ENCODE measurements around the gene TIGD2.

Gene TIGD2

DNA sequence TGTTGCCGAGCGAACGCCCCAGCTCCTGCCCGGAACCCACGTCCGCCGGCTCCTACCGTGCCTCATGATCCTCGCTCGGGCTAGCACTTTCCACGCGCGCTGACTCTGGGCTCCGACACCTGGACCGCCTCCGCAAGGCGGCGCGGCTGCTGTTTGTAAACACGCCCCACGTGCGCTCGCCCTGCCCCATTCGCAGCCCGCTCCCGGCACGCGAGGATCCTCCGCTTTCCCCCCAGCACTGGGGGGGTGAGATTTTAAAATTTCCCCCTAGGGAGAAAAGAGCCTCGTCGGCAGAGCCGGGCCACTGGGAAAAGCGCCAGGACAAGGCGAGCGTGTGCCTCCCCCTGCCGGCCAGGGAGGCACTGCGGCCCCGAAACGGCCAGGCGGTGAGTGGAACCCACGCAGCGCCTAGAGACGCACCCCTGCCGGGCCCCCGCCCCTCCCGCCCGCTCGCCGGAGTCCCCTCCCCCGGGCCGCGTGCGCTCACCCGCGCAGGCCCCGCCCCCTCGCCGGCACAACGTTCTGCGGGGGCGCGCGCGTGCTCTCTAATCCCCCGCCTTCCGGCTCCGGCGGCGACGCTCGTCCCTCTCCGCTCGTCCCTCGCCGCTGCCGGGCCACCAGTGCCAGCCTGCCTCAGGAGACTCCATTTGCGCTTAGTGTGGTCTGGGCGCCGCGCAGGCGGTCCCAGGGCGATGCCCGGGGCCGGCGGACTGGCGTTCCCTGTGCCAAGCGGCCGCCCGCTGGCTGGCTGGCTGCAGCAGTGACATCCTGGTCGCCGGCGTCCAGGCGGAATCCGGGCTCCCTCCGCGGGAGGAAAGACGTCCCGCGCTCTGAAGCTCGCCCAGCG lies at the start of gene TIGD2:
Gene TIGD2 (plus strand): TSS at position 548 of the 847 bp plus-strand sequence. CDS start 1,442 bp downstream, outside the sequence.
- ChIA-PET CTCF (interaction anchor here (0.7 kb wide), 1 partner anchor 280 kb away, joined by 3 read pairs; no protein-coding TSS in a partner anchor), POLR2A (ENCODE audit: low non-redundant PET) (no interaction called here)
- peak within 1 kb of the TSS; percentile 81 for H3K27ac ChIP-seq
- peak; percentile 93 for DNase-seq (ENCODE audit: low spot score)
- TF ChIP-seq, protein P1, sequence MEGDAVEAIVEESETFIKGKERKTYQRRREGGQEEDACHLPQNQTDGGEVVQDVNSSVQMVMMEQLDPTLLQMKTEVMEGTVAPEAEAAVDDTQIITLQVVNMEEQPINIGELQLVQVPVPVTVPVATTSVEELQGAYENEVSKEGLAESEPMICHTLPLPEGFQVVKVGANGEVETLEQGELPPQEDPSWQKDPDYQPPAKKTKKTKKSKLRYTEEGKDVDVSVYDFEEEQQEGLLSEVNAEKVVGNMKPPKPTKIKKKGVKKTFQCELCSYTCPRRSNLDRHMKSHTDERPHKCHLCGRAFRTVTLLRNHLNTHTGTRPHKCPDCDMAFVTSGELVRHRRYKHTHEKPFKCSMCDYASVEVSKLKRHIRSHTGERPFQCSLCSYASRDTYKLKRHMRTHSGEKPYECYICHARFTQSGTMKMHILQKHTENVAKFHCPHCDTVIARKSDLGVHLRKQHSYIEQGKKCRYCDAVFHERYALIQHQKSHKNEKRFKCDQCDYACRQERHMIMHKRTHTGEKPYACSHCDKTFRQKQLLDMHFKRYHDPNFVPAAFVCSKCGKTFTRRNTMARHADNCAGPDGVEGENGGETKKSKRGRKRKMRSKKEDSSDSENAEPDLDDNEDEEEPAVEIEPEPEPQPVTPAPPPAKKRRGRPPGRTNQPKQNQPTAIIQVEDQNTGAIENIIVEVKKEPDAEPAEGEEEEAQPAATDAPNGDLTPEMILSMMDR (conservative IDR thresholded peaks at IDR 0.05; ENCODE audit: low read depth): peak; percentile 80

DNA sequence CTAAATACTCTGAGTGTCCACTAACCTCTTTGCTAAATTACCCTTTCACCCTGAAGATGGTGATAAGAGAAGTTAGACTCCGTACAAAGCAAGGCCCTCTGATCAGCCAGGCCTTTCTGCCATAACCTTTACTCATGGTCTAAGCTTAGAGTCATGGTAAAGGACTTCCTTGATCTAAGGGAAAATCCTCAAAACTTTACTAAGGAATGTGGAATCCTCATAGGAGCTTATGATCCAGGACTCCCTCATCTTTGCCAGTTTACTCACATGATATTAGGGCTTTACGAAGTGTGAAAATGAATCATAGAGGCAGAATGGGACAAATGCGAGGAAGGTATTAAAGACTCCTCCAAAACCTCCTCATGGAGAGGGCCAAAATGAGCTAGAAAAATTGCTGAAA lies 46.5 kb upstream of the TIGD2 start:
- DNase-seq (ENCODE audit: low spot score): no peak
- ChIA-PET POLR2A (ENCODE audit: low non-redundant PET) (no interaction called here), CTCF (interaction anchor here (1.1 kb wide), 1 partner anchor 12 kb away, joined by 3 read pairs; no protein-coding TSS in a partner anchor)
- TF ChIP-seq, protein P1 (conservative IDR thresholded peaks at IDR 0.05; ENCODE audit: low read depth): no peak
- H3K27ac ChIP-seq: no peak overlapping the region

DNA sequence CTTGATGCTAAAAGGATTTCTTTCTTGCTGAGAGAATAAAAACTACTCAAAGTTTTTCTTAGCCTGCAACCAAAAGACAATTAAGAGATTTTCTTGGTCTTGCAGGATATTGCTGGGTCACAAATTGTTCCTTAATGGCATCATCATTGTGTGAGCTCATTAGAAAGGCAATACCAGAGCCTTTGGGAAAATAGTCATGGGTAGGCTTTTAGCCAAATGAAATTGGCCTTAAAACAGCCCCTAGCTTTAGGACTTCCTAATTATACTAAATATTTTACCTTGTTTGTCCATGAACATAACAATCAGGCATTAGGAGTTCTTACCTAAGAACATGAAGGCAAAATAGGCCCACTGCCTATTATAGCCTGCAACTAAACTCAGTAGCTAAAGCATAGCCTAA lies 43.9 kb upstream of the TIGD2 start:
- H3K27ac ChIP-seq: no peak overlapping the region
- no peak for DNase-seq (ENCODE audit: low spot score)
- POLR2A ChIA-PET (ENCODE audit: low non-redundant PET): no interaction called here
- CTCF ChIA-PET: interaction anchor here (0.6 kb wide), 1 partner anchor 382 kb away, joined by 3 read pairs; no protein-coding TSS in a partner anchor
- TF ChIP-seq, protein P1 (conservative IDR thresholded peaks at IDR 0.05; ENCODE audit: low read depth): no peak

DNA sequence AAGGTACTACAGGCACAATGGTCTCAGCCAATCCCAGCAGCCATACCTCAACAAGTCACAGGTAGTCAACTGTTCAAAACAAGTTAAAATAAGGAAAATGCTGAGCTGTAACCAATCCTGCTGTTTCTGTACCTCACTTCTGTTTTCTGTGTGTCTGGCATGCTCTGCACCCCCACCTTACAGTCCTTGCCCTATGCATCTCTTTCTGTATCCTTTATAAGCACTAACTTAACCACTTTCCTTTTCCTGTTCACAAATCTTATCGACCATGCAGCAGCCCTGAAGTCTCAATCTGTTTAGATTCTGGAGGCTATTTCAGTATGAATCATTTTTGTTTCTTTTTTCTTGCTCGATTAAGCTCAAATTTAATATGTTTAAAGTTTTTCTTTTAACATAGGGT lies 41.9 kb upstream of the TIGD2 start:
- ChIA-PET POLR2A (ENCODE audit: low non-redundant PET) (no interaction called here), CTCF (no interaction called here)

DNA sequence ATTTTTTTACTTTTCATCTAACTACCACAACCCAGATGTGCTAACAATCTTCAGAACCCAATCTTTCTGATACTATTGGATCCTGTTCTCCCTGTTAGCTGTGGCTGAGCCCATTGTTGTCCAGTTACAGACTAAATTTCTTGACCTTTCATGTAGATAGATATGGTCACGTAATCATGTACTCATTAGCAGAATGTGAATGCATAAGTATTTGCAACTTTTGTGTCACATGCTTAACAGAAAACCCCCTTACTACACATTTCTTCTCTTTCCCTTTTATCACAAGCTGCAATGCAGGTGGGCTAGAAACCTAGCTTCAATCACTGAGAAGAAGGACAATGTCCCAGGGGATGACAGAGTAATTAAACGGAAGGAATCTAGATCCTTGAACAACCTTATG lies 41.3 kb upstream of the TIGD2 start:
- POLR2A ChIA-PET (ENCODE audit: low non-redundant PET): no interaction called here
- DNase-seq (ENCODE audit: low spot score): no peak
- H3K27ac ChIP-seq: no peak overlapping the region
- TF ChIP-seq, protein P1 (conservative IDR thresholded peaks at IDR 0.05; ENCODE audit: low read depth): no peak
- CTCF ChIA-PET: no interaction called here

More for the DNA sequence above, 41.9 kb upstream of the TIGD2 start:
- no peak for DNase-seq (ENCODE audit: low spot score)
- no peak overlapping the region for H3K27ac ChIP-seq
- TF ChIP-seq, protein P1 (conservative IDR thresholded peaks at IDR 0.05; ENCODE audit: low read depth): no peak

DNA sequence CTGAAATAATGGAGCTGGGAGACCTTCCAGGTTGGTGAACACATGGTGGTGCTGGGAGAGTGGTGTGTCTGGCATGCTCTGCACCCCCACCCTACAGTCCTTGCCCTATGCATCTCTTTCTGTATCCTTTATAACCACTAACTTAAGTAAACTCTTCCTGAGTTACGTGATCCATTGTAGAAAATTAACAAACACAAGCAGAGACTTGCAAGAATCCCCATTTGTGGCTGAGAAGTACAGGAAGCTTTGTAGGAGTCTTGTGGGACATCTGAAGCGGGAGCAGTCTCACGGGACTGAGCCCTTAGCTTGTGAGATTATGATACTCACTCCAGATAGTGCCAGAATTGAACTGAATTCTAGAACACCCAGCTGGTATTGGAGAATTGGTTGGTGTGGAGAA lies 40.0 kb upstream of the TIGD2 start:
- ChIA-PET CTCF (no interaction called here), POLR2A (ENCODE audit: low non-redundant PET) (no interaction called here)
- TF ChIP-seq, protein P1 (conservative IDR thresholded peaks at IDR 0.05; ENCODE audit: low read depth): no peak
- no peak for DNase-seq (ENCODE audit: low spot score)
- H3K27ac ChIP-seq: no peak overlapping the region
